ENCODE results near the gene SLC25A10.

- TF ChIP-seq, protein P1, sequence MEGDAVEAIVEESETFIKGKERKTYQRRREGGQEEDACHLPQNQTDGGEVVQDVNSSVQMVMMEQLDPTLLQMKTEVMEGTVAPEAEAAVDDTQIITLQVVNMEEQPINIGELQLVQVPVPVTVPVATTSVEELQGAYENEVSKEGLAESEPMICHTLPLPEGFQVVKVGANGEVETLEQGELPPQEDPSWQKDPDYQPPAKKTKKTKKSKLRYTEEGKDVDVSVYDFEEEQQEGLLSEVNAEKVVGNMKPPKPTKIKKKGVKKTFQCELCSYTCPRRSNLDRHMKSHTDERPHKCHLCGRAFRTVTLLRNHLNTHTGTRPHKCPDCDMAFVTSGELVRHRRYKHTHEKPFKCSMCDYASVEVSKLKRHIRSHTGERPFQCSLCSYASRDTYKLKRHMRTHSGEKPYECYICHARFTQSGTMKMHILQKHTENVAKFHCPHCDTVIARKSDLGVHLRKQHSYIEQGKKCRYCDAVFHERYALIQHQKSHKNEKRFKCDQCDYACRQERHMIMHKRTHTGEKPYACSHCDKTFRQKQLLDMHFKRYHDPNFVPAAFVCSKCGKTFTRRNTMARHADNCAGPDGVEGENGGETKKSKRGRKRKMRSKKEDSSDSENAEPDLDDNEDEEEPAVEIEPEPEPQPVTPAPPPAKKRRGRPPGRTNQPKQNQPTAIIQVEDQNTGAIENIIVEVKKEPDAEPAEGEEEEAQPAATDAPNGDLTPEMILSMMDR (IDR thresholded peaks at IDR 0.05 in 4 of 5, conservative IDR thresholded peaks at IDR 0.05 in 1 of 5): no peak
- no peak for TF ChIP-seq POLR2A (IDR thresholded peaks at IDR 0.05)
These were observed 44.3 kb upstream of the SLC25A10 start for GRCh38 chr17:81667754-81668153.
